ENCODE results near the gene VPS39.

The VPS39 gene

GRCh38 chr15:42119446-42119760, 88.7 kb downstream of the VPS39 start:
- TF ChIP-seq, protein P1, sequence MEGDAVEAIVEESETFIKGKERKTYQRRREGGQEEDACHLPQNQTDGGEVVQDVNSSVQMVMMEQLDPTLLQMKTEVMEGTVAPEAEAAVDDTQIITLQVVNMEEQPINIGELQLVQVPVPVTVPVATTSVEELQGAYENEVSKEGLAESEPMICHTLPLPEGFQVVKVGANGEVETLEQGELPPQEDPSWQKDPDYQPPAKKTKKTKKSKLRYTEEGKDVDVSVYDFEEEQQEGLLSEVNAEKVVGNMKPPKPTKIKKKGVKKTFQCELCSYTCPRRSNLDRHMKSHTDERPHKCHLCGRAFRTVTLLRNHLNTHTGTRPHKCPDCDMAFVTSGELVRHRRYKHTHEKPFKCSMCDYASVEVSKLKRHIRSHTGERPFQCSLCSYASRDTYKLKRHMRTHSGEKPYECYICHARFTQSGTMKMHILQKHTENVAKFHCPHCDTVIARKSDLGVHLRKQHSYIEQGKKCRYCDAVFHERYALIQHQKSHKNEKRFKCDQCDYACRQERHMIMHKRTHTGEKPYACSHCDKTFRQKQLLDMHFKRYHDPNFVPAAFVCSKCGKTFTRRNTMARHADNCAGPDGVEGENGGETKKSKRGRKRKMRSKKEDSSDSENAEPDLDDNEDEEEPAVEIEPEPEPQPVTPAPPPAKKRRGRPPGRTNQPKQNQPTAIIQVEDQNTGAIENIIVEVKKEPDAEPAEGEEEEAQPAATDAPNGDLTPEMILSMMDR (conservative IDR thresholded peaks at IDR 0.05; ENCODE audit: low read depth, low read length), result no peak
- no peak overlapping the region for H3K4me3 ChIP-seq (ENCODE audit: low read length)
- DNase-seq (ENCODE audit: low read depth), result no peak

- TF ChIP-seq, protein P1 (conservative IDR thresholded peaks at IDR 0.05; ENCODE audit: low read depth, low read length), result no peak
- H3K4me3 ChIP-seq (ENCODE audit: low read length), result no peak overlapping the region
Observed at GRCh38 chr15:42118650-42119445, 89.3 kb downstream of the VPS39 start.

DNA sequence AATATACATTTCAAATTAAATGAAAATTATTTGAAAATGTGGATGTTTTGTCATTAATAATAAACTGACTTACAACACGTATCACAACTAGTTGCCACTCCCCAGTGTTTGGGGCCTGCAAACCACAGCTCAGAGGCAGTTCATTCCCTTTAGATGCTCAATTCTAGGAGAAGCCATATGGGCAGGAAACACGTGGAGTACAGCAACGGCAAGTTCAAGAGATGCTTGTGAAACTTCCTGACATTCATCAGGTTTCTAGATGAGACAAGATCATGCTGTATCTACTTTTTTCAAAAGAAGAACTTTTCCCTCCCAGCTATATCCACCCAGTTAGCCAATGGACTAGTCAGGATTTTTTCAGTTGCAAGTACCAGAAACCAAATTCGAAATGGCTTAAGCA, 96.2 kb downstream of the VPS39 start:
- no peak overlapping the region for H3K4me3 ChIP-seq (ENCODE audit: low read length)
- no peak for DNase-seq (ENCODE audit: low read depth)
- TF ChIP-seq, protein P1 (conservative IDR thresholded peaks at IDR 0.05; ENCODE audit: low read depth, low read length), result no peak

More at GRCh38 chr15:42118650-42119445, 89.3 kb downstream of the VPS39 start:
- no peak for DNase-seq (ENCODE audit: low read depth)

- TF ChIP-seq, protein P1 (conservative IDR thresholded peaks at IDR 0.05; ENCODE audit: low read depth, low read length), result no peak
Observed at GRCh38 chr15:42110367-42110766, 97.7 kb downstream of the VPS39 start.

GRCh38 chr15:42108806-42109205, 99.3 kb downstream of the VPS39 start:
- H3K4me3 ChIP-seq (ENCODE audit: low read length), result no peak overlapping the region
- DNase-seq (ENCODE audit: low read depth), result no peak
- TF ChIP-seq, protein P1 (conservative IDR thresholded peaks at IDR 0.05; ENCODE audit: low read depth, low read length), result no peak

More at GRCh38 chr15:42110367-42110766, 97.7 kb downstream of the VPS39 start:
- H3K4me3 ChIP-seq (ENCODE audit: low read length), result no peak overlapping the region
- no peak for DNase-seq (ENCODE audit: low read depth)

Data from retinal pigment epithelial cell (primary cell).